SH-SY5Y (cell line): ENCODE data around the gene PMIS2.

ENCODE experiments used
- GATA2 ChIP-seq: IDR thresholded peaks from 2 replicates; pipeline ENCODE4 v1.6.1; 2011; ENCODE audit warnings: mild to moderate bottlenecking, low read depth, low read length
- GATA3 ChIP-seq: IDR thresholded peaks from 2 replicates; pipeline ENCODE4 v1.6.1; 2011; ENCODE audit warnings: low read depth, mild to moderate bottlenecking, low read length, moderate library complexity

DNA sequence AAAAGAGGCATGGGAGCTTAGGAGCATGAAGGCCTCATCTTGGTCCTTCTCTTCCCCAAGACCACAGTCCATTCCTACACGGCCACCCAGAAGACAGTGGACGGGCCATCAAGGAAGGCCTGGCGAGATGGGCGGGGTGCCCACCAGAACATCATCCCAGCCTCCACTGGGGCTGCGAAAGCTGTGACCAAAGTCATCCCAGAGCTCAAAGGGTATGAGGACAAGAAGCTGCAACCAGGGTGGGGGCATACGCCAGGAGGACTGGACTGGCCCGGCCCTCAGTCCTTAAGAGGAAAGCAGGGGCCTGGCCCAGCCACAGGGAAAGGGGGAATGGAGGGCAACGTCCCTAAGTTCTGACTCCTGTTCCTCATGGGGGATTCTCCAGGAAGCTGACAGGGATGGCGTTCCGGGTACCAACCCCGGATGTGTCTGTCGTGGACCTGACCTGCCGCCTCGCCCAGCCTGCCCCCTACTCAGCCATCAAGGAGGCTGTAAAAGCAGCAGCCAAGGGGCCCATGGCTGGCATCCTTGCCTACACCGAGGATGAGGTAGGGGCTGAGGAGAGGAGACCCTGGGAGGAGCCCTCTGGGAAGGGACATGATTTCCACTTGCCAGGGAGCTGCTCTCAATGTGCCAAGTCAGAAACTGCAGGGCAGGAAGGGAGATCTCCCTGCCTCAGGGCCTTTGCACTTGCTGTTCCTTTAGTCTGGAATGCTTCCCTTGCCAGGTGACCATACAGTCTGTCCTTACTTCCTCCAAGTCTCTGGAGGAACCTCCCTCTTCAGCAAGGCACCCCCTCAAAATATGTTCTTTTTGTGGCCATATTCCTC is 42.5 kb upstream of the PMIS2 start:
- no peak for TF ChIP-seq GATA2
- no peak for TF ChIP-seq GATA3
